ENCODE data around the gene UGT2B11.
A peak's percentile ranks its signal among the peaks of the same experiment; 100 is the strongest.
"Not testable (repeated sequence)": the region's sequence is repeated elsewhere in the genome, so short reads cannot be mapped to it uniquely, and the experiment has no call there.

Gene UGT2B11

GRCh38 chr4:69214716-69215115 lies at the start of gene UGT2B11:
UGT2B11 (minus strand) TSS chr4:69214748; CDS start chr4:69214722, 26 bp downstream.
- DNase-seq: no peak

- DNase-seq: not testable (repeated sequence)
Observed at GRCh38 chr4:69253147-69253772, 38.7 kb upstream of the UGT2B11 start.

GRCh38 chr4:69250884-69251283 lies 36.3 kb upstream of the UGT2B11 start:
- DNase-seq: not testable (repeated sequence)

- not testable (repeated sequence) for DNase-seq
Observed at GRCh38 chr4:69242562-69243240, 28.2 kb upstream of the UGT2B11 start.

- DNase-seq: not testable (repeated sequence)
Observed at GRCh38 chr4:69241746-69242145, 27.2 kb upstream of the UGT2B11 start.

- not testable (repeated sequence) for DNase-seq
Observed at GRCh38 chr4:69240787-69241186, 26.2 kb upstream of the UGT2B11 start.

- no peak for DNase-seq
Observed at GRCh38 chr4:69239557-69240168, 25.1 kb upstream of the UGT2B11 start.

- no peak for DNase-seq
Observed at GRCh38 chr4:69239092-69239491, 24.5 kb upstream of the UGT2B11 start.

- DNase-seq: no peak
Observed at GRCh38 chr4:69224891-69225290, 10.3 kb upstream of the UGT2B11 start.

GRCh38 chr4:69223277-69223676 lies 8.7 kb upstream of the UGT2B11 start:
- not testable (repeated sequence) for DNase-seq

GRCh38 chr4:69218491-69218890 lies 3.9 kb upstream of the UGT2B11 start:
- DNase-seq: not testable (repeated sequence)

GRCh38 chr4:69210911-69211310 lies 3.6 kb downstream of the UGT2B11 start:
- no peak for DNase-seq

GRCh38 chr4:69198506-69198905 lies 16.0 kb downstream of the UGT2B11 start:
- DNase-seq: not testable (repeated sequence)

GRCh38 chr4:69196209-69196965 lies 18.2 kb downstream of the UGT2B11 start:
- no peak for DNase-seq

- no peak for DNase-seq
Observed at GRCh38 chr4:69194166-69194565, 20.4 kb downstream of the UGT2B11 start.

GRCh38 chr4:69191905-69192304 lies 22.6 kb downstream of the UGT2B11 start:
- DNase-seq: not testable (repeated sequence)

GRCh38 chr4:69190621-69191020 lies 23.9 kb downstream of the UGT2B11 start:
- DNase-seq: not testable (repeated sequence)

- DNase-seq: not testable (repeated sequence)
Observed at GRCh38 chr4:69181519-69182169, 32.9 kb downstream of the UGT2B11 start.

- DNase-seq: not testable (repeated sequence)
Observed at GRCh38 chr4:69179817-69180216, 34.7 kb downstream of the UGT2B11 start.

GRCh38 chr4:69178751-69179205 lies 35.8 kb downstream of the UGT2B11 start:
- not testable (repeated sequence) for DNase-seq

GRCh38 chr4:69170233-69171134 lies 44.1 kb downstream of the UGT2B11 start:
- peak; percentile 18 to 23 for DNase-seq

Data from activated CD4-positive, alpha-beta T cell treated with anti-CD3 and anti-CD28 coated beads, Interleukin-2, amount 50 U/mL, for 48 hours (primary cell).